Endodermal cell (in vitro differentiated cells): ENCODE data around the gene ANKRD13A. TPM values are rescaled to one million over a fixed set of nuclear protein-coding genes. Genes with fewer than 3 reads are reported as not detected.

Experiments used
- DNase-seq: peaks from one replicate; pipeline ENCODE4 v3.0.0-alpha.2; 2017
- H3K27ac ChIP-seq: 2 replicates; pipeline ENCODE4 v1.5.1; 2013; ENCODE audit warnings: mild to moderate bottlenecking, low read depth, low read length, moderate library complexity
- H3K27me3 ChIP-seq: 2 replicates; pipeline ENCODE4 v1.6.1; 2013; ENCODE audit warnings: mild to moderate bottlenecking, low read length, moderate library complexity; ENCODE audit not compliant: insufficient read depth, control insufficient read depth, poor library complexity, severe bottlenecking
- H3K36me3 ChIP-seq: 2 replicates; pipeline ENCODE4 v1.7.0; 2013; ENCODE audit warnings: mild to moderate bottlenecking, low read length, moderate library complexity; ENCODE audit not compliant: control insufficient read depth, insufficient read depth
- H3K4me1 ChIP-seq: one replicate; pipeline ENCODE4 v1.7.0; 2013; ENCODE audit warnings: low read length; ENCODE audit not compliant: control insufficient read depth, insufficient read depth
- H3K4me3 ChIP-seq: 2 replicates; pipeline ENCODE4 v1.5.1; 2013; ENCODE audit warnings: mild to moderate bottlenecking, low read length, moderate library complexity
- H3K9ac ChIP-seq: 2 replicates; pipeline ENCODE4 v1.6.1; 2013; ENCODE audit warnings: mild to moderate bottlenecking, low read length, moderate library complexity; ENCODE audit not compliant: poor library complexity, severe bottlenecking; ENCODE audit errors: extremely low read depth
- H3K9me3 ChIP-seq: 2 replicates; pipeline ENCODE4 v1.6.1; 2013; ENCODE audit warnings: mild to moderate bottlenecking, low read length, moderate library complexity; ENCODE audit not compliant: control insufficient read depth
- H3K27ac Mint-ChIP-seq: 2 replicates; pipeline ENCODE4 v1.8.0; 2020; ENCODE audit warnings: mixed read lengths
- H3K27me3 Mint-ChIP-seq: 2 replicates; pipeline ENCODE4 v1.8.0; 2021; ENCODE audit warnings: mild to moderate bottlenecking, mixed read lengths; ENCODE audit not compliant: insufficient read depth
- H3K36me3 Mint-ChIP-seq: 2 replicates; pipeline ENCODE4 v1.8.0; 2020; ENCODE audit warnings: low read depth, mixed read lengths
- H3K4me1 Mint-ChIP-seq: 2 replicates; pipeline ENCODE4 v1.8.0; 2020; ENCODE audit warnings: mixed read lengths
- H3K4me3 Mint-ChIP-seq: 2 replicates; pipeline ENCODE4 v1.8.0; 2020; ENCODE audit warnings: mild to moderate bottlenecking, moderate library complexity, mixed read lengths
- H3K9me3 Mint-ChIP-seq: 2 replicates; pipeline ENCODE4 v1.8.0; 2020; ENCODE audit warnings: mild to moderate bottlenecking, mixed read lengths
- CTCF ChIP-seq: fragments of 200-600 bp; sonication (generic); conservative IDR thresholded peaks from 2 replicates; pipeline ENCODE4 v1.5.0; 2021; ENCODE audit warnings: antibody characterized with exemption, mild to moderate bottlenecking
- WGBS, 2 experiments: methylation state at CpG; one replicate each; pipeline versions ENCODE4 v1.1.5 to v1.1.7; 2013; ENCODE audit warnings: missing lambda C conversion rate in 2 of 2, mixed read lengths in 1 of 2; ENCODE audit not compliant: insufficient coverage in 1 of 2, insufficient read length in 1 of 2; 5-methylcytosine and 5-hydroxymethylcytosine counted together
- total RNA-seq, 2 donors: library from RNA; stranded (reverse); fragmentation: NEBNext Ultra II Directional in 1 of 2; extraction: Animal tissue kit (Norgen Biotek cat#: 25700) in 1 of 2; gene quantifications; 2 replicates in 1 of 2; 3 replicates in 1 of 2; pipeline ENCODE4 v1.2.1, GENCODE V29; 2021

ANKRD13A gene
- total RNA-seq, 2 donors from 2014 or later: 33.2 to 44.6 TPM

DNA sequence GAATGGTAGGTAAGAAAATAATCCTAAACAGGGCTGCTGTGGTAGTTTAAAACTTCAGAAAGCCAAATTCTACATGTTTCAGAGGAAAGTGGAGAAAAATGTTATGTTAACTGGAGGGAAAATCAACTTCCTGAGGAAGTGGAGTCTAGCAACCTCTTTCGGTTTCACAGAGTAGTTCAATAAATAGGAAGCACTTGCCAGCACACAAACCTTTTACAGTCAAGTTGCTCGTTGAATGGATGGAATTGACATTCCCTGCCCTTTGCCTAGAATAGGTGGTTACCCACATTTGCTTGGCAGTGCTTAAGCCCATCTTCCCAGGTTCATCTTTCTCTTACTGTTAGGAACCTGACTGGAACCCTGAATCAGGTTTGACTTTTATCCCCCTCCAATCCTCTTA lies 15.9 kb downstream of the ANKRD13A start:
- H3K9ac ChIP-seq: no peak overlapping the region
- H3K4me1 ChIP-seq: no peaks in the 10 kb centered on the region
- no peaks in the 10 kb centered on the region for H3K9me3 ChIP-seq
- no peak overlapping the region for H3K4me3 ChIP-seq
- H3K27ac ChIP-seq: no peak overlapping the region
- H3K36me3 ChIP-seq: peaks cover 73% of the 10 kb centered on the region
- Mint-ChIP-seq H3K36me3 (peaks cover 56% of the 10 kb centered on the region), H3K4me1 (no peaks in the 10 kb centered on the region), H3K27ac (no peak overlapping the region), H3K4me3 (no peak overlapping the region), H3K27me3 (no peaks in the 10 kb centered on the region), H3K9me3 (no peaks in the 10 kb centered on the region)
- no peak for TF ChIP-seq CTCF
- no peaks in the 10 kb centered on the region for H3K27me3 ChIP-seq
- DNase-seq: no peak
- WGBS, 2 experiments: 100% methylated on average over 2 of the region's 2 CpGs

GRCh38 chr12:110020956-110021355 lies 21.7 kb downstream of the ANKRD13A start:
- WGBS, 2 experiments: 92 to 93% methylated on average over 3 to 4 of the region's 4 CpGs
- Mint-ChIP-seq H3K4me3 (no peak overlapping the region), H3K27me3 (no peaks in the 10 kb centered on the region), H3K9me3 (no peaks in the 10 kb centered on the region), H3K36me3 (peaks cover 61% of the 10 kb centered on the region), H3K27ac (no peak overlapping the region), H3K4me1 (no peaks in the 10 kb centered on the region)
- H3K9ac ChIP-seq: no peak overlapping the region
- H3K4me1 ChIP-seq: no peaks in the 10 kb centered on the region
- no peak for TF ChIP-seq CTCF
- H3K4me3 ChIP-seq: no peak overlapping the region
- no peaks in the 10 kb centered on the region for H3K27me3 ChIP-seq
- DNase-seq: no peak
- no peak overlapping the region for H3K27ac ChIP-seq
- H3K36me3 ChIP-seq: peaks cover 85% of the 10 kb centered on the region
- no peaks in the 10 kb centered on the region for H3K9me3 ChIP-seq

- peak overlapping the region; percentile 49 for H3K27ac Mint-ChIP-seq
These were observed 24.1 kb downstream of the ANKRD13A start for GRCh38 chr12:110023059-110023980.

More at GRCh38 chr12:110023059-110023980, 24.1 kb downstream of the ANKRD13A start:
- DNase-seq: no peak
- TF ChIP-seq CTCF: no peak
- no peaks in the 10 kb centered on the region for H3K4me1 ChIP-seq
- Mint-ChIP-seq H3K4me1 (peaks cover 4% of the 10 kb centered on the region), H3K36me3 (peaks cover 62% of the 10 kb centered on the region), H3K9me3 (no peaks in the 10 kb centered on the region), H3K4me3 (no peak overlapping the region), H3K27me3 (no peaks in the 10 kb centered on the region)
- H3K27me3 ChIP-seq: no peaks in the 10 kb centered on the region
- peaks cover 81% of the 10 kb centered on the region for H3K36me3 ChIP-seq
- peak overlapping the region; percentile 22 for H3K27ac ChIP-seq
- WGBS, 2 experiments: 73 to 91% methylated on average over 4 to 5 of the region's 5 CpGs
- no peak overlapping the region for H3K4me3 ChIP-seq
- H3K9me3 ChIP-seq: no peaks in the 10 kb centered on the region
- H3K9ac ChIP-seq: no peak overlapping the region
